ENCODE results near the gene PRDM16. TPM values are rescaled to one million over a fixed set of nuclear protein-coding genes. Genes with fewer than 3 reads are reported as not detected.

Gene PRDM16
- total and polyA plus RNA-seq, 2 of the 4 experiments (the other 2 are of a cell fraction): 0.02 TPM; not detected in 1

DNA sequence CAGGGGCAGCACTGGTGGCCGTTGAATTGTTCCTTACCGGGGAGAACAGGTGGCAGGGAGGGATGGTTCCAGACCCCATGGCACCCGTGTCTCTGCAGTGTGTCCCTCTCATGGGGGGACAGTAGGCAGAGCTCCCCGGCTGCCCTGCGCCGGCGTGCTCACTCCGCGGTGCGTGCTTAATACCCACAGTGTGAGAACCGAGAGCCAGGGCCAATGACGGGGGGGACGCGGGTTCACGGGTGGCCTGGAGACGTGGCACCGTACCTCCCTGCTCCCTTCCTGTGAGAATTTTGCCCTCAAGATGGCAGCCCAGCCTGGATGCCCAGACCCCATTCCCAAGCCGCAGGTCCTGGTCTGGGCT is 47.1 kb downstream of the PRDM16 start:
- Histone ChIP-seq H3K9ac (ENCODE audit: low read depth, low read length) (no peak overlapping the region), H2BK15ac (ENCODE audit: low read depth, low read length) (no peak overlapping the region), H3K27ac (ENCODE audit: insufficient read depth, low read length) (no peak overlapping the region), H2BK5ac (ENCODE audit: low read depth, low read length, poor library complexity, severe bottlenecking) (no peak overlapping the region), H2AK5ac (ENCODE audit: low read depth, low read length) (no peak overlapping the region), H3K9me3 (ENCODE audit: control insufficient read depth, insufficient read depth, low read length) (peaks cover 56% of the 10 kb centered on the region), H2AFZ (replicated peaks; ENCODE audit: low read length, poor library complexity) (no peak overlapping the region), H4K20me1 (ENCODE audit: insufficient read depth, low read length) (no peaks in the 10 kb centered on the region), H3K9me1 (ENCODE audit: insufficient read depth, low read length) (no peaks in the 10 kb centered on the region), H3K4ac (ENCODE audit: low read depth, low read length) (no peak overlapping the region), H4K8ac (ENCODE audit: low read depth in 2 of 2, low read length in 2 of 2) (no peak overlapping the region), H3K4me1 (ENCODE audit: control insufficient read depth, insufficient read depth, low read length) (no peaks in the 10 kb centered on the region), H3K56ac (ENCODE audit: extremely low read depth, insufficient read depth, low read length) (no peak overlapping the region), H3K4me2 (ENCODE audit: low read depth, low read length) (no peak overlapping the region), H3K14ac (replicated peaks; ENCODE audit: low read depth, low read length) (no peak overlapping the region), H3K36me3 (ENCODE audit: control insufficient read depth, insufficient read depth, low read length) (no peaks in the 10 kb centered on the region), H4K5ac (ENCODE audit: low read depth, low read length) (no peak overlapping the region), H2BK20ac (ENCODE audit: low read depth, low read length) (no peak overlapping the region), H2BK120ac (ENCODE audit: low read depth, low read length) (no peak overlapping the region), H2AK9ac (replicated peaks; ENCODE audit: low read depth, low read length, poor library complexity) (no peak overlapping the region), H4K91ac (ENCODE audit: insufficient read depth, low read depth, low read length) (no peak overlapping the region), H3K4me3 (ENCODE audit: insufficient read depth, low read depth, low read length) (no peak overlapping the region), H3K79me1 (ENCODE audit: low read depth in 1 of 2, low read length in 2 of 2) (no peaks in the 10 kb centered on the region), H3K18ac (ENCODE audit: low read depth, low read length) (no peak overlapping the region), H3K27me3 (ENCODE audit: control insufficient read depth, insufficient read depth, low read length) (no peaks in the 10 kb centered on the region), H3K23ac (ENCODE audit: low read depth, low read length) (no peak overlapping the region)
- no TSS peak for BruUV-seq (replicated peaks)
- intact Hi-C loops (cut with micrococcal nuclease) (no loop called here), in situ Hi-C loops (cut with MboI; ENCODE audit: low sequenced_read_pairs) (no loop called here), dilution Hi-C loops (cut with HindIII; ENCODE audit: low sequenced_read_pairs, unreplicated experiment) (no loop called here)
- no peak for DNase-seq
- TF ChIP-seq MXI1 (IDR thresholded peaks at IDR 0.05; ENCODE audit: borderline replicate concordance, low read depth, low read length) (no peak), BHLHE40 (IDR thresholded peaks at IDR 0.05; ENCODE audit: low read depth, low read length) (no peak), RFX5 (IDR thresholded peaks at IDR 0.05; ENCODE audit: low read depth, low read length) (no peak), CHD1 (IDR thresholded peaks at IDR 0.05; ENCODE audit: low read depth, low read length) (no peak), RCOR1 (IDR thresholded peaks at IDR 0.05; ENCODE audit: insufficient replicate concordance, low read length) (no peak), POLR2A (IDR thresholded peaks at IDR 0.05; ENCODE audit: low read depth, low read length) (no peak), RAD21 (IDR thresholded peaks at IDR 0.05; ENCODE audit: low read length) (no peak), CEBPB (IDR thresholded peaks at IDR 0.05; ENCODE audit: low read depth, low read length) (no peak)
- TF ChIP-seq, protein P1, sequence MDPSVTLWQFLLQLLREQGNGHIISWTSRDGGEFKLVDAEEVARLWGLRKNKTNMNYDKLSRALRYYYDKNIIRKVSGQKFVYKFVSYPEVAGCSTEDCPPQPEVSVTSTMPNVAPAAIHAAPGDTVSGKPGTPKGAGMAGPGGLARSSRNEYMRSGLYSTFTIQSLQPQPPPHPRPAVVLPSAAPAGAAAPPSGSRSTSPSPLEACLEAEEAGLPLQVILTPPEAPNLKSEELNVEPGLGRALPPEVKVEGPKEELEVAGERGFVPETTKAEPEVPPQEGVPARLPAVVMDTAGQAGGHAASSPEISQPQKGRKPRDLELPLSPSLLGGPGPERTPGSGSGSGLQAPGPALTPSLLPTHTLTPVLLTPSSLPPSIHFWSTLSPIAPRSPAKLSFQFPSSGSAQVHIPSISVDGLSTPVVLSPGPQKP (IDR thresholded peaks at IDR 0.05; ENCODE audit: borderline replicate concordance, low read depth, low read length): no peak
- TF ChIP-seq, protein P2, sequence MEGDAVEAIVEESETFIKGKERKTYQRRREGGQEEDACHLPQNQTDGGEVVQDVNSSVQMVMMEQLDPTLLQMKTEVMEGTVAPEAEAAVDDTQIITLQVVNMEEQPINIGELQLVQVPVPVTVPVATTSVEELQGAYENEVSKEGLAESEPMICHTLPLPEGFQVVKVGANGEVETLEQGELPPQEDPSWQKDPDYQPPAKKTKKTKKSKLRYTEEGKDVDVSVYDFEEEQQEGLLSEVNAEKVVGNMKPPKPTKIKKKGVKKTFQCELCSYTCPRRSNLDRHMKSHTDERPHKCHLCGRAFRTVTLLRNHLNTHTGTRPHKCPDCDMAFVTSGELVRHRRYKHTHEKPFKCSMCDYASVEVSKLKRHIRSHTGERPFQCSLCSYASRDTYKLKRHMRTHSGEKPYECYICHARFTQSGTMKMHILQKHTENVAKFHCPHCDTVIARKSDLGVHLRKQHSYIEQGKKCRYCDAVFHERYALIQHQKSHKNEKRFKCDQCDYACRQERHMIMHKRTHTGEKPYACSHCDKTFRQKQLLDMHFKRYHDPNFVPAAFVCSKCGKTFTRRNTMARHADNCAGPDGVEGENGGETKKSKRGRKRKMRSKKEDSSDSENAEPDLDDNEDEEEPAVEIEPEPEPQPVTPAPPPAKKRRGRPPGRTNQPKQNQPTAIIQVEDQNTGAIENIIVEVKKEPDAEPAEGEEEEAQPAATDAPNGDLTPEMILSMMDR (conservative IDR thresholded peaks at IDR 0.05; ENCODE audit: low read depth, low read length): no peak
- TF ChIP-seq, protein P3, sequence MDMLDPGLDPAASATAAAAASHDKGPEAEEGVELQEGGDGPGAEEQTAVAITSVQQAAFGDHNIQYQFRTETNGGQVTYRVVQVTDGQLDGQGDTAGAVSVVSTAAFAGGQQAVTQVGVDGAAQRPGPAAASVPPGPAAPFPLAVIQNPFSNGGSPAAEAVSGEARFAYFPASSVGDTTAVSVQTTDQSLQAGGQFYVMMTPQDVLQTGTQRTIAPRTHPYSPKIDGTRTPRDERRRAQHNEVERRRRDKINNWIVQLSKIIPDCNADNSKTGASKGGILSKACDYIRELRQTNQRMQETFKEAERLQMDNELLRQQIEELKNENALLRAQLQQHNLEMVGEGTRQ (IDR thresholded peaks at IDR 0.05; ENCODE audit: low read depth, low read length): no peak
- ChIA-PET POLR2A (ENCODE audit: unreplicated experiment) (no interaction called here), CTCF (no interaction called here)
- ATAC-seq (ENCODE audit: low read depth): no peak
- 88% methylated on average over 14 of the region's 18 CpGs; no CpG with 5 or more reads in 1 of the 2 experiments for WGBS, 2 experiments (ENCODE audit: extremely low coverage in 2 of 2, insufficient read length in 1 of 2)
